KOPT-K1 (cell line): ENCODE data around the gene ZNF219.

Experiments
- H3K27ac ChIP-seq: fragments of 200-600 bp; sonication (generic); 2 replicates; pipeline ENCODE4 v1.5.1; 2016; ENCODE audit warnings: antibody characterized with exemption, mild to moderate bottlenecking, low read depth, low read length; ENCODE audit not compliant: poor library complexity, severe bottlenecking
- H3K36me3 ChIP-seq: fragments of 200-600 bp; sonication (generic); 2 replicates; pipeline ENCODE4 v1.5.1; 2017; ENCODE audit warnings: antibody characterized with exemption, mild to moderate bottlenecking, low read length, moderate library complexity; ENCODE audit not compliant: insufficient read depth
- H3K9me3 ChIP-seq: fragments of 200-600 bp; sonication (generic); 2 replicates; pipeline ENCODE4 v1.5.1; 2017; ENCODE audit warnings: antibody characterized with exemption, low read length, mild to moderate bottlenecking; ENCODE audit not compliant: insufficient read depth, poor library complexity, severe bottlenecking

Gene ZNF219

DNA sequence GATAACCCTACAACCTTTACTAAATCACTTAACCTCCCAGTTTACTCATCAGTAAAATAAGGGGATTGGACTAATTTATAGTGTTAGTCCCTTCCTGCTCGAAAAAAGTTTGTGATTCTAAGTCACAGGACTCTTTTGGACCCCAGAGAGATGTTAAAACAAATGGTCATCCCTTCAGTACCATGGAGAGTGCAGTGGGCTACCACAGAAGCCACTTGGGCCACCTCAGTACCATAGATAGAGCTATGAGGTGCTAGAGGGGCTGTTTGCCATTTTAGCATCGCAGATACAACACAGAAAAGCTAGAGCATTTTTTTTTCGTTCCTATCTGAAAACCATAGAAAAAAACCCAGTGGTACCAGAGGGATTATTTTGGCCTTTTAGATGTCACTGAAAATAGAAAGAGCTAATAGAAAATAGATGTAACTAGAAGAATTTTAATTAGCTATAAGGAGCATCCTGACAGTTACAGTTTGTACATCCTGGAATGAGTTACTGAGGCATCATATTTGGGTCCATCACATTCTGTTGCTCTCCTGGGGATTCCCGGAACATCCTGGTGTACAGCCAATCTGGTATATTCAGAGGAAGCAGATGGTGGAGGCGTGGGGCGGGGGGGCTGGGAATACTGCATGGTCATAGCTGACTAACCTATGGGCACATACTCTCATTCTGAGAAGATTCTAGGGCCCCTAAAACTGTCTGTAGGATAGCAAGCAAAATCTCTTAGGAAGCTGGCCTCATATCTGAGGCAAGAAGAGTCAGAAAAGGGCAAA is 2.8 kb downstream of the ZNF219 start:
- Histone ChIP-seq H3K9me3 (no peaks in the 10 kb centered on the region), H3K36me3 (peaks cover 10% of the 10 kb centered on the region; the same call in 1 of the 2 replicates), H3K27ac (no peak overlapping the region)

DNA sequence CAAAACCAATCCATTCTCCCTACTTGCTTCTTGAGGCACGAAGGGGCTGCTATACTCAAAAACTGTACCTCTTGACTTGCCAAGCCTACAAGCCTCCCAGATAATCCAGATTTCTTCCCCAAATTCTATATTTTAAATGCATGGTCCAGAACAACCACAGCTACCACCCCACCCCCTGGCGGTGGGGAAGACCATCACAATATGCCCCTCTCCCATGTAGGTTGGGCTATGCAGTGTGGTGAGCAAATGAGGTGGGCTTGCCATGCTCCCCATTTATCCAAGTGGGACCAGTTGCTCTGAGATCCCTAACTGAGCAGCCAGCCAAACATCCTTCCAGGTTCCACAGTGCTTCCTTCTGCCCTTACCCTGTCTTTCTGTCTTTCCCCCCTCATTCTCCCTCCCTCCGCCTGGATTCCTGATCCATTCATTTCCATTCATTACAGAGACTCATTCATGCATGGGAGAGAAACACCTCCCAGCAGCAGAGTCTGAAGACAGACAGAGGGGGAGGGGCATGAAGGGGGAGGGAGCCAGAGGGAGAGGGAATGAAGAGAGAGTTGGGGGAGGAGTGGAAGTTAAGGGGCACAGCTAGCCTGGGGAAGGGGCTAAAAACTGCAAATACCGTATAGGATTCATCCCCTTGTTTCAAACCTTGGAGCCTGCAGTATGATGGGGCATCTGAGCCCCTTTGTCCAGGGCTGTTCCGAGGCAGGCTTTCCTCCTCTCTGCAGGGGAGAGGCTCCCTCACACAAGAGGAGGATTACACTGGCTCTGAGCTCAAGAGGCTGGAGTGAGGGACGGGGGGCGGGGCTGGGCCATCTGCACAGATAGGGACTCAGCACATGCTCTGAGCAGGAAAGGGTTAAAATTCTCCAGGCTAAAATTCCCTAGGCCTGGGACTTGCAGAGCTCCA is 4.4 kb downstream of the ZNF219 start:
- H3K36me3 ChIP-seq: peaks cover 10% of the 10 kb centered on the region; the same call in 1 of the 2 replicates
- H3K27ac ChIP-seq: no peak overlapping the region
- no peaks in the 10 kb centered on the region for H3K9me3 ChIP-seq

- H3K27ac ChIP-seq: no peak overlapping the region
- H3K36me3 ChIP-seq: peaks cover 10% of the 10 kb centered on the region; the same call in 1 of the 2 replicates
Observed at GRCh38 chr14:21093018-21093417, 5.4 kb downstream of the ZNF219 start.

GRCh38 chr14:21092273-21093011 is 6.0 kb downstream of the ZNF219 start:
- Histone ChIP-seq H3K36me3 (peaks cover 10% of the 10 kb centered on the region; the same call in 1 of the 2 replicates), H3K27ac (no peak overlapping the region), H3K9me3 (no peaks in the 10 kb centered on the region)

More at GRCh38 chr14:21093018-21093417, 5.4 kb downstream of the ZNF219 start:
- no peaks in the 10 kb centered on the region for H3K9me3 ChIP-seq

DNA sequence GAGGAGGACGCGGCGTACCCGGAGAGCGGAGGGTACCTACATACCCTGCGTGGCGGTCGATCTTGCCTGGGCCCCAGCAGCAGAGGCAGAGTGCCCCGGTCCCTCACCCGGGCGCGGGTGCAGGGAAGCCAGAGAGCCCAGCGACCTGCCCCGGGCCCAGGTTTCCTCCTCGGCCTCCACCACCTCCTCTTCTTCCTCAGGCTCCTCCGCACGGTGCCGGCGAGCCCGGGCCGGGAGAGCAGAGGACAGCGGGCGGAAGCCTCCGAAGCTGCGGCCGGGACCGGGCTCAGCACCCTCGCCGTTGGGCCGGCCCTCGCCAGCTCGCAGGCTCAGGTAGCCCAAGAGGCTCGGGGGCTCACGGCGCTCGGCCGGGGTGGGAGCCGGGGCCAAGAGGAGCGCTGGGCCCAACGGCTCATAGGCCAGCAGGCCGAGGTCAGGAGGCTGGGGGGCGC is 6.6 kb downstream of the ZNF219 start:
- Histone ChIP-seq H3K27ac (no peak overlapping the region), H3K9me3 (no peaks in the 10 kb centered on the region), H3K36me3 (peaks cover 10% of the 10 kb centered on the region; the same call in 1 of the 2 replicates)

DNA sequence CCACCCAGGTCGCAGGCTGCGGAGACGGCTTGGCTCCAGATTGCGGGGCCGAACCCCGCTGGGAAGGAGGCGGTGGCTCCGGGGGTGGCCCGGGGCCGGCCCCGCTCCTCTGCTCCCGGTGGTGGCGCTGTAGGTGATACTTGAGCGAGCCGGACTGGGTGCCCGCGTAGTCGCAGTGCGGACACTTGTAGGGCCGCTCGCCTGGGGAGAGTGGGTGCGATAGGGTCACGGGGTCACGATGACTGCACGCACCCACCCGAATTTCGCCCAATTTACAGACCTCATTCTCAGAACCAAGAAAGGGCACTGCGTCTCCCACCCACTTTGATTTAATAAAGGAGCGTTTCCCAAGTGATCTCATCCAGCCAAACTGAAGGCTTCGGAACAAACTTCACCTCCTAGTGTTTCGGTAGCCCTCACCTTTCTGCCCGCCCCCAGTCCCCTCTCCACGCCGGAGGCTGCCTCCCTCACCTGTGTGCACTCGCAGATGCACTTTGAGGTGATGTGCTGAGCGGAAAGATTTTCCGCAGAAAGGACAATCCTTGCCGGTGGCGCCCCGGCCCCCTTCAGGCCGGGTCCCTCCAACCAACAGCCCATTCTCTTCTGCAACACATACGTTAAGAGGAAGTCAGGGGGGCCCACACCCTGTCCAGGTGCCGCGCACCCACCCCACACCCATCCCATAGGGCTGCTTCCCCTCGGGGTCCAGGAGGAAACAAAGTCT is 7.4 kb downstream of the ZNF219 start:
- Histone ChIP-seq H3K27ac (no peak overlapping the region), H3K36me3 (peaks cover 10% of the 10 kb centered on the region; the same call in 1 of the 2 replicates), H3K9me3 (no peaks in the 10 kb centered on the region)

GRCh38 chr14:21090194-21090939 is 8.1 kb downstream of the ZNF219 start:
- Histone ChIP-seq H3K36me3 (peaks cover 10% of the 10 kb centered on the region; the same call in 1 of the 2 replicates), H3K9me3 (no peaks in the 10 kb centered on the region), H3K27ac (no peak overlapping the region)

DNA sequence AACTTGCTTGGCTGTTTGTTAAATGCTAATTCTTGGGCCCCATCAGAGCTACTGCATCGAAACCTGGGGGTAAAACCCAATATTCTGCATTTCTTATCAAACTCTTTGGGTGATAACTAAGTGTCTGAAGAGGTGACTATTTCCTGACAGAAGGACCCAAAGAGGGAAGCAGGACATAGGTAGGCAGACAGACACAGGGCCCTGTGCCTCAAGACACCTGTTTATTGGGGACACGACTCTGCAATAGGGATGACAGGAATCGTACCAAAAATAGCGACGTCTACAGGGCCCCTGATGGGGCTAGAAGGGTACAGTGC is 8.6 kb downstream of the ZNF219 start:
- H3K36me3 ChIP-seq: peaks cover 10% of the 10 kb centered on the region; the same call in 1 of the 2 replicates
- H3K27ac ChIP-seq: no peak overlapping the region
- no peaks in the 10 kb centered on the region for H3K9me3 ChIP-seq

- H3K9me3 ChIP-seq: no peaks in the 10 kb centered on the region
- H3K27ac ChIP-seq: no peak overlapping the region
- peaks cover 10% of the 10 kb centered on the region; the same call in 1 of the 2 replicates for H3K36me3 ChIP-seq
Observed at GRCh38 chr14:21089271-21089670, 9.2 kb downstream of the ZNF219 start.

- Histone ChIP-seq H3K36me3 (peaks cover 10% of the 10 kb centered on the region; the same call in 1 of the 2 replicates), H3K9me3 (no peaks in the 10 kb centered on the region), H3K27ac (no peak overlapping the region)
Observed at GRCh38 chr14:21088687-21089086, 9.8 kb downstream of the ZNF219 start.

- H3K36me3 ChIP-seq: peaks cover 10% of the 10 kb centered on the region; the same call in 1 of the 2 replicates
- no peak overlapping the region for H3K27ac ChIP-seq
- no peaks in the 10 kb centered on the region for H3K9me3 ChIP-seq
Observed at GRCh38 chr14:21087294-21088091, 11.0 kb downstream of the ZNF219 start.

DNA sequence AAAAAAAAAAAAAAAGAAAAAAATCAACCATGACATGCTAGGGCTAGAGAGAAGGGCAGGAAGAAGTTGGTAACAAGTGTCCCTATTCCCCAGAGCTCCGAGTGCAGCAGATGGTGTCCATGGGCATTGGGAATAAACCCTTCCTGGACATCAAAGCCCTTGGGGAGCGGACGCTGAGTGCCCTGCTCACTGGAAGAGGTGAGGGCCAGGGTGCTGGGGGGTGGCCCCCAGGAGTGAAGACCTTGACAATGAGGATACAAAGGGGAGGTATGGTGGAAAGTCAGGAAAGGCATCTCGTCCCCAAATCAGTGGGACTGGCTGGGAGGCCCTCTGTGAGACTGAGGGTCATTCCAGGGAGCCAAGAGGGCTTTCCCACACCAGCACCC is 11.6 kb downstream of the ZNF219 start:
- Histone ChIP-seq H3K36me3 (peaks cover 5% of the 10 kb centered on the region; the same call in 1 of the 2 replicates), H3K9me3 (no peaks in the 10 kb centered on the region), H3K27ac (no peak overlapping the region)
